Nucleus accumbens (tissue), 56 donors: ENCODE measurements around the gene BRAP.
A peak's percentile ranks its signal among the peaks of the same experiment; 100 is the strongest.
"Not testable (repeated sequence)": the region's sequence is repeated elsewhere in the genome, so short reads cannot be mapped to it uniquely, and the experiment has no call there.

ENCODE experiments used
- DNase-seq, 56 donors: peaks; one replicate each; lab custom pipeline; 2025; lab: John Stamatoyannopoulos, UW

The BRAP gene

GRCh38 chr12:111626230-111626629 lies 59.5 kb downstream of the BRAP start:
- no peak for DNase-seq

- no peak for DNase-seq
Measured at GRCh38 chr12:111624540-111624939, 61.2 kb downstream of the BRAP start.

GRCh38 chr12:111617841-111618240 lies 67.9 kb downstream of the BRAP start:
- DNase-seq: not testable (repeated sequence)

GRCh38 chr12:111616177-111616623 lies 69.6 kb downstream of the BRAP start:
- no peak for DNase-seq

GRCh38 chr12:111607239-111607638 lies 78.5 kb downstream of the BRAP start:
- no peak for DNase-seq

GRCh38 chr12:111606767-111607230 lies 79.0 kb downstream of the BRAP start:
- DNase-seq: no peak

- DNase-seq: no peak
Measured at GRCh38 chr12:111605911-111606766, 79.6 kb downstream of the BRAP start.

GRCh38 chr12:111602857-111603256 lies 82.9 kb downstream of the BRAP start:
- not testable (repeated sequence) for DNase-seq

- no peak for DNase-seq
Measured at GRCh38 chr12:111602348-111602747, 83.4 kb downstream of the BRAP start.

GRCh38 chr12:111600986-111601385 lies 84.8 kb downstream of the BRAP start:
- not testable (repeated sequence) for DNase-seq

- no peak for DNase-seq
Measured at GRCh38 chr12:111600205-111600642, 85.5 kb downstream of the BRAP start.

- DNase-seq: peak in 55 of 56 donors; percentile 22 to 94 (median 81)
Measured at GRCh38 chr12:111599453-111600204, 86.1 kb downstream of the BRAP start.

- DNase-seq: peak in 48 of 56 donors; percentile 30 to 94 (median 72)
Measured at GRCh38 chr12:111598637-111599452, 86.9 kb downstream of the BRAP start, which contains the start of gene ATXN2. Gene ATXN2 (minus strand): TSS chr12:111599315. CDS start chr12:111599034, 281 bp downstream.

- peak in 51 of 56 donors; percentile 5 to 77 (median 48) for DNase-seq
Measured at GRCh38 chr12:111597831-111598636, 87.7 kb downstream of the BRAP start.

- peak in 44 of 56 donors; percentile 4 to 65 (median 32) for DNase-seq
Measured at GRCh38 chr12:111596985-111597830, 88.5 kb downstream of the BRAP start.

GRCh38 chr12:111595341-111595835 lies 90.4 kb downstream of the BRAP start:
- not testable (repeated sequence) for DNase-seq
